ENCODE results near the gene KDM5B. TPM values are rescaled to one million over a fixed set of nuclear protein-coding genes. Genes with fewer than 3 reads are reported as not detected.
"Not testable (repeated sequence)": the region's sequence is repeated elsewhere in the genome, so short reads cannot be mapped to it uniquely, and the experiment has no call there.

KDM5B gene
- total and polyA plus RNA-seq, 2 of the 8 experiments (the other 6 are each of a cell fraction or from before 2014, with no cell fraction given) = 73.3 to 210 TPM

DNA sequence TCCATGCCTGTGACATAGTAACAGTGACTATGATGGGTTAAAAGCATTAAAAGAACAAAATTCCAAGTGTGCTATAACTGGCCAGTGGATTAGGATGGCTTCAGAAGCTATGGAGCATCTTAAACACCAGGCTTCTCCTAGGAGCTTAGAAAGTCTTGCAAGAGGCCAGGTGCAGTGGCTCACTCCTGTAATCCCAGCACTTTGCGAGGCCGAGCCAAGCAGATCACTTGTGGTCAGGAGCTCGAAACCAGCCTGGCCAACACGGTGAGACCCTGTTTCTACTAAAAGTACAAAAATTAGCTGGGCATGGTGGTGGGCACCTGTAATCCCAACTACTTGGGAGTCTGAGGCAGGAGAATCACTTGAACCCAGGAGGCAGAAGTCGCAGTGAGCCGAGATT, 85.2 kb downstream of the KDM5B start:
- 89% methylated on average over 6 of the region's 6 CpGs; no CpG with 5 or more reads in 1 of the 2 experiments for WGBS, 2 experiments (ENCODE audit: extremely low coverage in 1 of 2, insufficient coverage in 1 of 2, insufficient read length in 1 of 2, insufficient replicate concordance in 2 of 2, low coverage in 1 of 2, low lambda C conversion rate in 2 of 2, missing lambda C conversion rate in 1 of 2)

More for the DNA sequence above, 85.2 kb downstream of the KDM5B start:
- not testable (repeated sequence) for H3K4ac ChIP-seq (replicated peaks; ENCODE audit: insufficient read length, low read depth, low read length); H3K27me3 ChIP-seq (replicated peaks in 1 of 4; ENCODE audit: control insufficient read depth in 3 of 4, extremely low read depth in 1 of 4, insufficient read depth in 3 of 4, low read length in 3 of 4); H3K4me1 ChIP-seq (replicated peaks in 1 of 4; ENCODE audit: control insufficient read depth in 3 of 4, insufficient read depth in 4 of 4, low read length in 3 of 4); H2BK20ac ChIP-seq (ENCODE audit: low read length); H4K20me1 ChIP-seq (replicated peaks in 1 of 2; ENCODE audit: control insufficient read depth in 1 of 2, insufficient read depth in 2 of 2, low read length in 2 of 2); H3K14ac ChIP-seq (ENCODE audit: insufficient read length); H3K79me2 ChIP-seq (ENCODE audit: control insufficient read depth in 1 of 2, insufficient read depth in 2 of 2, low read length in 2 of 2); H3K4me3 ChIP-seq (ENCODE audit: extremely low read depth in 1 of 4, insufficient read depth in 2 of 4, low read depth in 3 of 4, low read length in 4 of 4); H3K9ac ChIP-seq (replicated peaks in 1 of 4; ENCODE audit: extremely low read depth in 1 of 4, low read depth in 3 of 4, low read length in 3 of 4); H4K91ac ChIP-seq (replicated peaks; ENCODE audit: insufficient read length, low read length); H3K9me3 ChIP-seq (ENCODE audit: insufficient read depth in 2 of 2, low read depth in 1 of 2, low read length in 1 of 2); H2BK12ac ChIP-seq (ENCODE audit: low read depth, low read length); H2BK15ac ChIP-seq (ENCODE audit: low read length); FAIRE-seq; H3K56ac ChIP-seq (replicated peaks; ENCODE audit: insufficient read length, low read depth, low read length); H3K18ac ChIP-seq (ENCODE audit: extremely low read depth, low read length); H2AK5ac ChIP-seq (ENCODE audit: low read depth, low read length); H3K23ac ChIP-seq (ENCODE audit: insufficient read length); H4K8ac ChIP-seq (ENCODE audit: extremely low read depth, insufficient read depth, low read length); H2AFZ ChIP-seq (ENCODE audit: low read length); DNase-seq (ENCODE audit: low read depth in 1 of 2, low spot score in 2 of 2); H3K79me1 ChIP-seq (ENCODE audit: low read depth, low read length); H3K4me2 ChIP-seq (ENCODE audit: insufficient read depth in 1 of 2, low read depth in 2 of 2, low read length in 2 of 2); H3K23me2 ChIP-seq (ENCODE audit: low read depth, low read length); H4K5ac ChIP-seq (ENCODE audit: insufficient read length, low read depth, low read length); H2BK5ac ChIP-seq (ENCODE audit: low read depth, low read length); H3K27ac ChIP-seq (ENCODE audit: low read depth, low read length); H2BK120ac ChIP-seq (replicated peaks; ENCODE audit: low read depth, low read length)
- ChIA-PET POLR2A (ENCODE audit: partially characterized antibody) (interaction anchor here (0.5 to 1.7 kb wide), 4 partner anchors 11 to 1730 kb away, joined by 3 to 4 read pairs (median 4); no protein-coding TSS in a partner anchor), CTCF (ENCODE audit: partially characterized antibody) (interaction anchor here (0.7 to 1.0 kb wide), 4 partner anchors 58 to 259 kb away, joined by 3 to 5 read pairs (median 4); no protein-coding TSS in a partner anchor)
- H3K36me3 ChIP-seq (ENCODE audit: control insufficient read depth in 2 of 4, insufficient read depth in 4 of 4, low read length in 3 of 4) = peaks cover 5 to 36% (median 16%) of the 10 kb centered on the region in 4 experiments; a peak in 7 of 8 replicates

Measured in H1 (cell line).